Caco-2 (cell line): ENCODE measurements around the gene METTL26. TPM values are rescaled to one million over a fixed set of nuclear protein-coding genes. Genes with fewer than 3 reads are reported as not detected.

Experiments
- Bru-seq: library from RNA; stranded (reverse); fragments of 400-500 nt; gene quantifications from one replicate; lab custom pipeline; 2021; lab: Mats Ljungman, UMichigan
- BruChase-seq, 2 experiments: library from RNA; stranded (reverse); fragments of 400-500 nt; gene quantifications; one replicate each; lab custom pipeline; 2021; lab: Mats Ljungman, UMichigan
- BruUV-seq: library from RNA; stranded (reverse); fragments of 400-500 nt; replicated peaks from 2 replicates; lab custom pipeline; 2021; lab: Mats Ljungman, UMichigan
- CTCF ChIA-PET: fragments of 300-600 bp; sonication (Branson Sonifier 250); formaldehyde crosslinking; loops from one replicate; lab custom pipeline; 2022; ENCODE audit warnings: antibody characterized with exemption; lab: Charles Lee
- POLR2A ChIA-PET: fragments of 300-600 bp; sonication (Branson Sonifier 250); formaldehyde crosslinking; loops from one replicate; lab custom pipeline; 2022; ENCODE audit warnings: antibody characterized with exemption; lab: Charles Lee
- DNase-seq, 2 experiments: peaks; one replicate each; pipeline versions ENCODE4 v3.0.0 to v3.0.0-alpha.2; 2020 to 2022
- H3K27me3 ChIP-seq: replicated peaks from 2 replicates; pipeline ENCODE4 v1.6.0; 2011; ENCODE audit warnings: low read length; ENCODE audit not compliant: control insufficient read depth, insufficient read depth
- H3K36me3 ChIP-seq: 2 replicates; pipeline ENCODE4 v1.5.1; 2011; ENCODE audit warnings: low read length; ENCODE audit not compliant: control insufficient read depth, insufficient read depth
- H3K4me1 ChIP-seq: fragments of 250-450 bp; sonication (Bioruptor Pico); 2 replicates; pipeline ENCODE4 v1.5.1; 2020; ENCODE audit warnings: mild to moderate bottlenecking
- H3K4me3 ChIP-seq: 2 replicates; pipeline ENCODE4 v1.5.1; 2011; ENCODE audit warnings: low read depth, mild to moderate bottlenecking, control low read depth, low read length
- H3K9me3 ChIP-seq: fragments of 250-450 bp; sonication (Bioruptor Pico); 2 replicates; pipeline ENCODE4 v1.5.1; 2020; ENCODE audit warnings: mild to moderate bottlenecking, moderate library complexity
- H3K27ac Mint-ChIP-seq: one replicate; pipeline ENCODE4 v1.8.0; 2022; ENCODE audit warnings: mixed read lengths; ENCODE audit not compliant: unreplicated experiment
- H3K27me3 Mint-ChIP-seq: one replicate; pipeline ENCODE4 v1.8.0; 2022; ENCODE audit warnings: mixed read lengths; ENCODE audit not compliant: insufficient read depth, unreplicated experiment
- H3K36me3 Mint-ChIP-seq: one replicate; pipeline ENCODE4 v1.8.0; 2022; ENCODE audit warnings: mild to moderate bottlenecking, mixed read lengths; ENCODE audit not compliant: insufficient read depth, unreplicated experiment
- H3K4me1 Mint-ChIP-seq: one replicate; pipeline ENCODE4 v1.8.0; 2022; ENCODE audit warnings: low read depth, mixed read lengths; ENCODE audit not compliant: unreplicated experiment
- H3K4me3 Mint-ChIP-seq: one replicate; pipeline ENCODE4 v1.8.0; 2022; ENCODE audit warnings: mild to moderate bottlenecking, moderate library complexity, mixed read lengths; ENCODE audit not compliant: unreplicated experiment
- H3K9me3 Mint-ChIP-seq: one replicate; pipeline ENCODE4 v1.8.0; 2022; ENCODE audit warnings: mixed read lengths; ENCODE audit not compliant: unreplicated experiment
- CTCF ChIP-seq, 2 experiments: fragments of 200-600 bp in 1 of 2; IDR thresholded peaks; 1 replicate in 1 of 2; 2 replicates in 1 of 2; pipeline versions ENCODE4 v1.5.1 to v1.8.0; 2011 to 2022; ENCODE audit warnings: antibody characterized with exemption in 1 of 2, control low read depth in 1 of 2, inconsistent platforms in 1 of 2, low read depth in 1 of 2, low read length in 1 of 2, mild to moderate bottlenecking in 1 of 2, moderate library complexity in 1 of 2; ENCODE audit not compliant: insufficient read depth in 1 of 2, severe bottlenecking in 1 of 2, unreplicated experiment in 1 of 2
- intact Hi-C: fragments of 100-400 bp; cut with micrococcal nuclease; formaldehyde crosslinking; loops from one replicate; pipeline ENCODE4 v1.10.0; 2022; ENCODE audit not compliant: unreplicated experiment
- long read RNA-seq: library from polyadenylated mRNA; stranded (forward); transcript quantifications from one replicate; pipeline ENCODE4 v2.0.0, GENCODE V29; 2022
- total RNA-seq: library from RNA; stranded (reverse); gene quantifications from 2 replicates; pipeline ENCODE4 v1.2.3, GENCODE V29; 2022

METTL26 gene
- total RNA-seq, result 67.1 and 67.4 TPM in 2 replicates
- percentile 54 among the genes with signal in this experiment for Bru-seq, nascent RNA
- BruChase-seq, experiment 1, labeled RNA remaining after a 2-hour chase, result percentile 65 among the genes with signal in this experiment
- BruChase-seq, experiment 2, labeled RNA remaining after a 6-hour chase, result percentile 72 among the genes with signal in this experiment
- long read RNA-seq, transcript METTL26-201 (6 exons, 794 nt), result minor isoform, 17 of 86 reads
- long read RNA-seq, transcript METTL26-206 (3 exons, 1,710 nt), result minor isoform, 9 of 86 reads
- long read RNA-seq, transcript METTL26-202 (3 exons, 544 nt), result major isoform, 18 of 86 reads
- long read RNA-seq, transcript METTL26-211 (5 exons, 588 nt), result minor isoform, 7 of 86 reads
- long read RNA-seq, partial matches to known transcripts, result 5 of 86 reads
- long read RNA-seq, other reads (novel, unspliced or antisense), result 13 of 86 reads

- peaks cover 19% of the 10 kb centered on the region for H3K36me3 Mint-ChIP-seq
- no peaks in the 10 kb centered on the region for H3K27me3 Mint-ChIP-seq
- intact Hi-C loops, result loop anchor here (2.0 kb wide), 1 partner anchor 48 kb away; no protein-coding TSS in a partner anchor
- H3K4me3 Mint-ChIP-seq, result peak within 1 kb of the TSS; percentile 93
- H3K4me1 Mint-ChIP-seq, result no peaks in the 10 kb centered on the region
- H3K4me3 ChIP-seq, result peak within 1 kb of the TSS; percentile 73
- peak; percentile 92 to 95 for DNase-seq
- TSS peak; percentile 59 for BruUV-seq
- peak in 1 of 2 experiments; percentile 3 for TF ChIP-seq CTCF (IDR thresholded peaks at IDR 0.05; ENCODE audit: insufficient read depth in 1 of 2, low read depth in 1 of 2, low read length in 1 of 2, severe bottlenecking in 1 of 2, unreplicated experiment in 1 of 2)
- peak within 1 kb of the TSS; percentile 98 for H3K27ac Mint-ChIP-seq
- H3K4me1 ChIP-seq, result peaks cover 10% of the 10 kb centered on the region
- H3K9me3 ChIP-seq, result no peaks in the 10 kb centered on the region
- H3K36me3 ChIP-seq, result no peaks in the 10 kb centered on the region
- ChIA-PET POLR2A (interaction anchor here (0.8 to 1.1 kb wide), 3 partner anchors 12 to 235 kb away, joined by 3 to 5 read pairs (median 4); partner anchors contain the start of genes DECR2 and WDR90), CTCF (interaction anchor here (0.9 to 1.3 kb wide), 2 partner anchors 46 to 109 kb away, joined by 4 to 5 read pairs; partner anchors contain the start of gene CAPN15)
- H3K9me3 Mint-ChIP-seq, result no peaks in the 10 kb centered on the region
- H3K27me3 ChIP-seq, result no peaks in the 10 kb centered on the region
These were observed at the start of gene METTL26 for GRCh38 chr16:636206-637080. Gene METTL26, minus strand, starts transcription at chr16:636305. Its CDS starts 15 bp downstream, at chr16:636290.

GRCh38 chr16:684961-685696 lies 49.0 kb upstream of the METTL26 start:
- peaks cover 3% of the 10 kb centered on the region for H3K4me1 Mint-ChIP-seq
- intact Hi-C loops, result no loop called here
- peak overlapping the region; percentile 84 for H3K27ac Mint-ChIP-seq
- H3K36me3 Mint-ChIP-seq, result peaks cover 60% of the 10 kb centered on the region
- no peaks in the 10 kb centered on the region for H3K9me3 ChIP-seq
- no peaks in the 10 kb centered on the region for H3K27me3 ChIP-seq
- POLR2A ChIA-PET, result interaction anchor here (1.1 kb wide), 1 partner anchor 35 kb away, joined by 4 read pairs; no protein-coding TSS in a partner anchor
- peak; percentile 72 to 80 for DNase-seq
- H3K4me1 ChIP-seq, result peaks cover 30% of the 10 kb centered on the region
- peak overlapping the region; percentile 87 for H3K4me3 Mint-ChIP-seq
- TF ChIP-seq CTCF (IDR thresholded peaks at IDR 0.05; ENCODE audit: insufficient read depth in 1 of 2, low read depth in 1 of 2, low read length in 1 of 2, severe bottlenecking in 1 of 2, unreplicated experiment in 1 of 2), result no peak
- no peaks in the 10 kb centered on the region for H3K9me3 Mint-ChIP-seq
- H3K4me3 ChIP-seq, result peak overlapping the region; percentile 86
- H3K36me3 ChIP-seq, result 0 out of 2 replicates have a peak, but pooled peaks cover 4% of the 10 kb centered on the region
- BruUV-seq, result no TSS peak
- CTCF ChIA-PET, result no interaction called here
- H3K27me3 Mint-ChIP-seq, result no peaks in the 10 kb centered on the region
